Activated T-helper 9 cell treated with anti-CD3 and anti-CD28 coated beads, Interleukin-2, amount 50 U/mL, for 16 hours (primary cell): Measurements from ENCODE around the gene PRRT1.
"Not testable (repeated sequence)": the region's sequence is repeated elsewhere in the genome, so short reads cannot be mapped to it uniquely, and the experiment has no call there.

Experiments
- DNase-seq: peaks from one replicate; pipeline ENCODE4 v3.0.0-alpha.2; 2020; ENCODE audit warnings: low read depth

PRRT1 gene

GRCh38 chr6:32187725-32188380, 36.1 kb upstream of the PRRT1 start:
- not testable (repeated sequence) for DNase-seq

- DNase-seq: no peak
Measured at GRCh38 chr6:32187009-32187709, 35.4 kb upstream of the PRRT1 start.

GRCh38 chr6:32186151-32186840, 34.6 kb upstream of the PRRT1 start:
- DNase-seq: not testable (repeated sequence)

GRCh38 chr6:32185681-32186131, 34.0 kb upstream of the PRRT1 start:
- peak; percentile 55 for DNase-seq

GRCh38 chr6:32184084-32184640, 32.4 kb upstream of the PRRT1 start, which contains the start of gene AGER:
Gene AGER (minus strand): TSS chr6:32184253. CDS start chr6:32184222, 31 bp downstream.
- DNase-seq: no peak

GRCh38 chr6:32183483-32184083, 31.8 kb upstream of the PRRT1 start:
- no peak for DNase-seq

- no peak for DNase-seq
Measured at GRCh38 chr6:32183030-32183429, 31.3 kb upstream of the PRRT1 start.

GRCh38 chr6:32182555-32182981, 30.8 kb upstream of the PRRT1 start:
- DNase-seq: no peak

GRCh38 chr6:32181915-32182529, 30.3 kb upstream of the PRRT1 start:
- DNase-seq: no peak

GRCh38 chr6:32181148-32181702, 29.5 kb upstream of the PRRT1 start:
- no peak for DNase-seq

- DNase-seq: no peak
Measured at GRCh38 chr6:32179766-32180405, 28.1 kb upstream of the PRRT1 start.

- DNase-seq: no peak
Measured at GRCh38 chr6:32178547-32179440, 27.1 kb upstream of the PRRT1 start.

- peak; percentile 86 for DNase-seq
Measured at GRCh38 chr6:32177788-32178546, 26.2 kb upstream of the PRRT1 start, which contains the start of gene RNF5. Gene RNF5 (plus strand): TSS chr6:32178405. CDS start chr6:32178512, 107 bp downstream.

GRCh38 chr6:32177183-32177787, 25.5 kb upstream of the PRRT1 start:
- DNase-seq: no peak

GRCh38 chr6:32176476-32177182, 24.9 kb upstream of the PRRT1 start:
- DNase-seq: no peak

GRCh38 chr6:32175711-32176475, 24.2 kb upstream of the PRRT1 start, which contains the start of gene AGPAT1:
Gene AGPAT1 (minus strand): TSS chr6:32176084. CDS start chr6:32171496, 4,588 bp downstream.
- DNase-seq: peak; percentile 93

- no peak for DNase-seq
Measured at GRCh38 chr6:32175322-32175710, 23.6 kb upstream of the PRRT1 start.
